Ishikawa (cell line): ENCODE results near the gene DENND4A.
A peak's percentile ranks its signal among the peaks of the same experiment; 100 is the strongest.

ENCODE experiments used
- CEBPB ChIP-seq: IDR thresholded peaks from 2 replicates; pipeline ENCODE4 v1.6.1; 2012
- CREB1 ChIP-seq: IDR thresholded peaks from 2 replicates; pipeline ENCODE4 v1.6.1; 2012; ENCODE audit warnings: low read depth
- EGR1 ChIP-seq: IDR thresholded peaks from 2 replicates; pipeline ENCODE4 v1.6.1; 2012
- EP300 ChIP-seq: IDR thresholded peaks from 2 replicates; pipeline ENCODE4 v1.6.1; 2012; ENCODE audit warnings: borderline replicate concordance
- FOXM1 ChIP-seq: IDR thresholded peaks from 2 replicates; pipeline ENCODE4 v1.6.1; 2012; ENCODE audit warnings: low read depth, borderline replicate concordance
- MAX ChIP-seq: IDR thresholded peaks from 2 replicates; pipeline ENCODE4 v1.6.1; 2012
- NFIC ChIP-seq: IDR thresholded peaks from 2 replicates; pipeline ENCODE4 v1.6.1; 2012
- RAD21 ChIP-seq: IDR thresholded peaks from 2 replicates; pipeline ENCODE4 v1.6.1; 2012; ENCODE audit warnings: low read depth
- REST ChIP-seq: IDR thresholded peaks from 2 replicates; pipeline ENCODE4 v1.6.1; 2012; ENCODE audit warnings: low read depth, mild to moderate bottlenecking
- TAF1 ChIP-seq: IDR thresholded peaks from 2 replicates; pipeline ENCODE4 v1.6.1; 2012; ENCODE audit warnings: low read depth, mild to moderate bottlenecking
- TCF12 ChIP-seq: IDR thresholded peaks from 2 replicates; pipeline ENCODE4 v1.6.1; 2012; ENCODE audit warnings: low read depth
- TEAD4 ChIP-seq: IDR thresholded peaks from 2 replicates; pipeline ENCODE4 v1.6.1; 2012
- YY1 ChIP-seq: IDR thresholded peaks from 2 replicates; pipeline ENCODE4 v1.6.1; 2012; ENCODE audit warnings: low read depth
- ZBTB7A ChIP-seq: IDR thresholded peaks from 2 replicates; pipeline ENCODE4 v1.6.1; 2012; ENCODE audit warnings: low read depth
- TF ChIP-seq, protein P1 (sequence below): IDR thresholded peaks from 2 replicates; pipeline ENCODE4 v1.6.1; 2012

DENND4A gene

DNA sequence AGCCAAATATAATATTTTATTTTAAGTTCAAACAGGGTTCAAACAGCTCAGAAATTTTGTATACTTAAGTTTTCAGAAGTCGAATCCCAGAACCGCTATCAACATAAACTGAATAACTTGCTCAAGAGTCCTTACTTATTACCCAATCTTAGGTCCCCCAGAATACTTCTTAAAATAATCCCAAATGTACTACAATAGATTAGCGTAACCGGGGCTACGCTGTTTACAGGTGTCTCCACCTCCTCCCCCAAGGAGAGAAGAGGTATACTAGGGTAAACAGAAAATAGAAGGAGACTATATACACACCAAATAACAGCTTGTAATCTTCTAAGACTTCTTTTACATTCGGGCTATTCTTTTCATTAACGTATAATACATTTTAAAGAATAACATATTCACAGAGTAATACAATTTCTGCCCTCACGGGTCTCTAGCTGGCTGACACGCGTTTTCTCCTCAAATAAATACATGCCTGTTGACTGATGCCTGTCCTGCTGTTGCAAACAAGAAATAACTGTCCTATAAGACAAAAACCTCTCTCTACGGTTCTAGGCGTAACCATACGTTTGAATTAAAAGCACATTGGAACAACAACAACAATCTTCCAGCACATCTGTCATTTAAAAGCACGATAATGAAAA, 1.3 kb downstream of the DENND4A start:
- TF ChIP-seq CEBPB (peak; percentile 40; the same call in 1 of the 2 replicates), TCF12 (no peak)

DNA sequence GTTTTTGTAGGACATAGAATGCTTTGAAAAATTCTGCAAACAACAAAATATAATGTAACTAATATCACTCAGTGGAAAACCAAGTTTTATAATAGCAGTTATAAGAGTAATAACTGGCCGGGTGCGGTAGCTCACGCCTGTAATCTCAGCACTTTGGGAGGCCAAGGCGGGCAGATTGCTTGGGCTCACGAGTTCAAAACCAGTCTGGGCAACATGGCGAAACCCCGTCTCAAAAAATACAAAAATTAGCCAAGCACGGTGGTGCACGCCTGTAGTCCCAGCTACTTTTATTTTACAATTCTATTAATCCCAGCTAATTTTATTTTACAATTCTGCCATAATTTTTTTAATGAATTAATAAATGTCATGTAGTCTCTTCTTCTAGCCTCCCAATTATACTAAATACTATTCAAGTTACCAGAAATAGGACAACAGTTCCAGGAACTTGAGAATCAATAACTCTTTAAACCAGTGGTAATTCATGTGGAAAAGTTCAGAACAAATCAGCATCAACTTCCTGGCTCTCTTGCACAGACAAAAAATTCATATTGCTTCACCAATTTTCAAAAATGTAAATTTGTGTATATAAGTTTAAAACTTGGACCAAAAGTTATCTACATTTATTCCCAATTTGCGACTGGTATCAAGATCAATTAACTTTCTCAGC, 2.2 kb downstream of the DENND4A start:
- no peak for TF ChIP-seq EGR1

GRCh38 chr15:65789105-65789504, 3.0 kb downstream of the DENND4A start:
- TF ChIP-seq YY1 (no peak), ZBTB7A (no peak), TEAD4 (no peak), MAX (no peak)
- TF ChIP-seq, protein P1, sequence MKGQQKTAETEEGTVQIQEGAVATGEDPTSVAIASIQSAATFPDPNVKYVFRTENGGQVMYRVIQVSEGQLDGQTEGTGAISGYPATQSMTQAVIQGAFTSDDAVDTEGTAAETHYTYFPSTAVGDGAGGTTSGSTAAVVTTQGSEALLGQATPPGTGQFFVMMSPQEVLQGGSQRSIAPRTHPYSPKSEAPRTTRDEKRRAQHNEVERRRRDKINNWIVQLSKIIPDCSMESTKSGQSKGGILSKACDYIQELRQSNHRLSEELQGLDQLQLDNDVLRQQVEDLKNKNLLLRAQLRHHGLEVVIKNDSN = no peak

DNA sequence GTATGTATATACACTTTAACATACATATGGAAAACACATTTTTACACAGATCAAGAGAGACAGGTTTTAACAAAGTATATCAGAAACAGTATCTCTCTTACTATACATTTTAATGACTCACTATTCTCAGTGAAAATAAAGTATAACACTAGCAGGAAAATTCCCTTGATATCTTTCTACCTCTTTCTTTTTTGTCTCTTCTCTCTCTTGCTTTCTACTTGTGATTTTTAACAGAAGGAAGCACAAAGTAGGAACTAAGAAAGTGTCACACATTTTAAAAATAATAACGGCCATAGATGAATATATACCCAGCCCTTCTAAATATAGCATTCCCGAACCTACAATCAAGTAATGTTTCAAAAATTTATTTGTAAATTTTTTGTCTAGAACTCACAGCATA, 4.8 kb downstream of the DENND4A start:
- TF ChIP-seq TCF12 = no peak
- TF ChIP-seq TAF1 = no peak
- no peak for TF ChIP-seq CEBPB
- no peak for TF ChIP-seq YY1
- TF ChIP-seq REST = no peak
- TF ChIP-seq, protein P1 = no peak
- no peak for TF ChIP-seq EGR1
- TF ChIP-seq ZBTB7A = no peak
- no peak for TF ChIP-seq CREB1

DNA sequence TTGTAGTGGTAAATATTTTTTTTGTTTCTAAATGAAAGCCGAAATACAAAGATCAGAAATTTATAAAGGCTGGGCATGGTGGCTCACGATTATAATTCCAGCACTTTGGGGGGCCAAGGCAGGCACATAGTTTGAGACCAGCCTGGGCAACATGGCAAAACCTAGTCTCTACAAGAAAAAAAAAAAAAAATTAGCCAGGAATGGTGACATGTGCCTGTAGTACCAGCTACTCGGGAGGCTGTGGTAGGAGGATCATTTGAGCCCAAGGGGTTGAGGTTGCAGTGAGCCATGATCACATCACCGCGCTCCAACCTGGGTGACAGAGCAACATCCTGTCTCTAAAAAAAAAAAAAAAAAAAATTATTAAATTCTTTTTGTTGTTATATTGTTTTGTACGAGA, 6.9 kb downstream of the DENND4A start:
- TF ChIP-seq EP300 (no peak), TCF12 (no peak), TAF1 (no peak), TEAD4 (no peak), FOXM1 (no peak), CREB1 (no peak), YY1 (no peak), MAX (no peak), CEBPB (no peak), RAD21 (no peak)

DNA sequence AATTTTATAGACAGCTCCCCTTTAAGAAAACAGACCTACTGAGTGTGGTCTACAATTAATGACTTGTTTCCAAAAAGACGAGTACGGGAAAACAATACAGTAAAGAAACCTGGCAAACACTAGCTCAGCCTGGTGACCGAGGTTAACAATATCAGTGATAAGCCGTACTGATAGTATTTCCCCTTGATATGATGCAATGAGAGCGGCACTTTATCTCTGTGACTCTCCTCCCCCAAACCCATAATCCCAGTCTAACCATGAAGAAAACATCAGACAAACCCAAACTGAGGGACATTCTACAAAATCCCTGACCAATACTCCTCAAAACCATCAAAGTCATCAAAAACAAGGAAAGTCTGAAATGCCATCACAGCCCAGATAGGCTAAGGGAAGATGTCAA, 8.2 kb downstream of the DENND4A start:
- TF ChIP-seq MAX = no peak
- TF ChIP-seq YY1 = no peak

DNA sequence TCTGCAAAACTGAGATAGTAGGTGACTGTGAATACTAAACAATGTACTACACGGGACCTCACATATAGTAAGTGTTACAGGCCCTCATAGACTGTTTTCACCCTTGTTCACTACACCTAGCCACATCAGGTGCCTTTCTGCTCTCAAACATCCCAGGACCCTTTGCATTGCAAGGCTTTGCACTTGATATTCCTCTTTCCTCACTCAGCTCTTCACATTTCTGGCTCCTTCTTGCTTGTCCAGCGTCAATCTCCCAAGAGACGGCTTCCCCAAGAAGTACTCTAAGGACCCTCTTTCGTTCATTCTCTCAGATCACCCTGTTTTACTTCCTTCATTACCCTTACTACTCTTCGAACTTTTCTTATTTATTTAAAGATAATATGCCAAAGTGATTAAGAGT, 10.0 kb downstream of the DENND4A start:
- no peak for TF ChIP-seq CREB1
- TF ChIP-seq ZBTB7A = no peak
- TF ChIP-seq YY1 = no peak
- no peak for TF ChIP-seq RAD21

DNA sequence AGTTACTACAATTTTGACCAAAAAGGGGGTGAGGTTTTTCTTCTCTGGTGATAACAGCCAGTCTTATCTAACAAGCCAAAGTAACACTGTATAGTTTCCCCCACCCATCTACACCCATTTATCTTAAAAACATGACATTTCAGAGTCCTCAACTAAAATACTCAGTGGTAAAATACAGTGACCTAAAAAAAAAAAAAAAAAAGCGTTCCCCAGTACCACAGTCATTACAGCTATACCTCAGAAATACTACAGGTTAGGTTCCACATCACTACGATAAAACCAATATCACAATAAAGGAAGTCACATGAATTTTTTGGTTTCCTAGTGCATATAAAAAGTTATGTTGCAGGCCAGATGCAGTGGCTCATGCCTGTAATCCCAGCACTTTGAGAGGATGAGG, 13.8 kb downstream of the DENND4A start:
- TF ChIP-seq EP300 (no peak), CREB1 (no peak), YY1 (no peak), FOXM1 (no peak), ZBTB7A (no peak), EGR1 (no peak), TEAD4 (no peak), NFIC (no peak), TCF12 (no peak)

DNA sequence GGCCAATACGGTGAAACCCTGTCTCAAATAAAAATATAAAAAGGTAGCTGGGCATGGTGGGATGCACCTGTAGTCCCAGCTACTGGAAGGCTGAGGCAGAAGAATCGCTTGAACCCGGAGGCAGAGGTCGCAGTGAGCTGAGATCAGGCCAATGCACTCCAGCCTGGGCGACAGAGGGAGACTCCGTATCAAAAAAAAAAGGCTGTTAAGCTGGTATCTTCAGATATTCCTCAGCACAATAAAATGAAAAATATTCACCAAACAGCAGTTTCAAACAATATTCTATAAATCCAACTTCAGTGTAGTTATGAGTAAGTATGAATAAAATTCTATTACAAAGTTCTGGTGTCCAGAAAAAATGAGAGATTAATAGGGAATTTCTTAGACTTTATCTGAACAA, 14.2 kb downstream of the DENND4A start:
- TF ChIP-seq EGR1 (no peak), YY1 (no peak), TAF1 (no peak), RAD21 (no peak), NFIC (no peak)
